NOMO-1 treated with dmso at 0.1 percent for 144 hours (cell line): ENCODE measurements around the gene MESP1.
A peak's percentile ranks its signal among the peaks of the same experiment; 100 is the strongest.
"Not testable (repeated sequence)": the region's sequence is repeated elsewhere in the genome, so short reads cannot be mapped to it uniquely, and the experiment has no call there.

Experiments
- DNase-seq: peaks from one replicate; lab custom pipeline; 2025; ENCODE audit not compliant: unreplicated experiment; lab: John Stamatoyannopoulos, UW

The MESP1 gene, protein sequence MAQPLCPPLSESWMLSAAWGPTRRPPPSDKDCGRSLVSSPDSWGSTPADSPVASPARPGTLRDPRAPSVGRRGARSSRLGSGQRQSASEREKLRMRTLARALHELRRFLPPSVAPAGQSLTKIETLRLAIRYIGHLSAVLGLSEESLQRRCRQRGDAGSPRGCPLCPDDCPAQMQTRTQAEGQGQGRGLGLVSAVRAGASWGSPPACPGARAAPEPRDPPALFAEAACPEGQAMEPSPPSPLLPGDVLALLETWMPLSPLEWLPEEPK

DNA sequence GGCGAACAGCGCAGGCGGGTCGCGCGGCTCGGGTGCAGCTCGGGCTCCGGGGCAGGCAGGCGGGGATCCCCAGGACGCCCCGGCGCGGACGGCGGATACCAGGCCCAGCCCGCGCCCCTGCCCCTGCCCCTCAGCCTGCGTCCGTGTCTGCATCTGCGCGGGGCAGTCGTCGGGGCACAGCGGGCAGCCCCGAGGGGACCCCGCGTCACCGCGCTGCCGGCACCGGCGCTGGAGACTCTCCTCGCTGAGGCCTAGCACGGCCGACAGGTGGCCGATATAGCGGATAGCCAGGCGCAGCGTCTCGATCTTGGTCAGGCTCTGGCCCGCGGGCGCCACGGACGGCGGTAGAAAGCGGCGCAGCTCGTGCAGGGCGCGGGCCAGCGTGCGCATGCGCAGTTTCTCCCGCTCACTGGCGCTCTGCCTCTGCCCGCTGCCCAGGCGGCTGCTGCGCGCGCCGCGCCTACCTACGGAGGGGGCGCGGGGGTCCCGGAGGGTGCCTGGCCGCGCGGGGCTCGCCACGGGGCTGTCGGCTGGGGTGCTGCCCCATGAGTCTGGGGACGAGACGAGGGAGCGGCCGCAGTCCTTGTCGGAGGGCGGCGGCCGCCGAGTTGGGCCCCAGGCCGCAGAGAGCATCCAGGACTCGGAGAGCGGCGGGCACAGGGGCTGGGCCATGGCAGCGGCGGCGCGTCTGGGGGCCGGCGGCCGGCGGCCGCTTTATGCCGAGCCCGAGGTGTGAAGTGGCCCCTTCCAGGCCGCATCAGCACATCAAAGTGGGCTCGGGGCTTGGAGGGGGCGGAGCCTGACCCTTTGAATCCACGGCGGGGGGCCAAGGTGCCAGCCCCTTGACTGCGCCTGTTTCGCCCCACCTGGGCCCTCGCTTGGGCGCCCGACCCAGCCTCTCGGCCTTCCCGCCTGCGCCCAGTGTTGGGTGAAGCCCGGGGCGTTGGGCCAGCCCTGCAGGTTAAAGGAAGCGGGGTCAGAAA lies at the start of gene MESP1:
Gene MESP1, minus strand, starts transcription at position 690 of the 983 bp plus-strand sequence. Its CDS starts 18 bp downstream, at position 672.
- DNase-seq = peak; percentile 91

DNA sequence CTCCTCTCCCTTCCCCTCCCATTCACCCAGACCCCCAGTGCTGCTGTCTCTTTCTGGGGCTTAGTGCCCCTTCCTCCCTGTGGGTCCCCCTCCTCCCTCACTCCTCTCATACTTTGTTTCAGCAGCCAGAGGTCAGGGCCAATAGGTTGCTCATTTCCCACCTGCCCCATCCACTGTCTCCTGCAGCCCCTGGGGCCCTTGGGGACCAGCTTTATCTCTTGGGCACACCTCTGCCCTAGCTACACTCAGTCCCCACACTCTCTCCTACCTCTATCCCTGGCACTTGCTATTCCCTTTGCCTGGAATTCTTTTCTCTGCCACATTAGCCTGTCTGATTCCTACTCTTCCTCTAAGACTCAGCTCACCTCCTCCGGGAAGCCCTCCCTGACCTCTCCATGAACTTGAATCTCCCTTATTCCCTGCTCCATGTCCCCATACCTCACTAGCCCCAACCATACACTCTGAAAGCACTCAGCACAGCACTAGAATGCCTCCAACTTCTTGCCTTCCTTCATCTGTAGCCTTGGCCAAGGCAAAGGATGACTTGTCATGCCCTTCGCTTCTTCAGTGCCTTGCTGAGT lies 49.0 kb upstream of the MESP1 start:
- no peak for DNase-seq

DNA sequence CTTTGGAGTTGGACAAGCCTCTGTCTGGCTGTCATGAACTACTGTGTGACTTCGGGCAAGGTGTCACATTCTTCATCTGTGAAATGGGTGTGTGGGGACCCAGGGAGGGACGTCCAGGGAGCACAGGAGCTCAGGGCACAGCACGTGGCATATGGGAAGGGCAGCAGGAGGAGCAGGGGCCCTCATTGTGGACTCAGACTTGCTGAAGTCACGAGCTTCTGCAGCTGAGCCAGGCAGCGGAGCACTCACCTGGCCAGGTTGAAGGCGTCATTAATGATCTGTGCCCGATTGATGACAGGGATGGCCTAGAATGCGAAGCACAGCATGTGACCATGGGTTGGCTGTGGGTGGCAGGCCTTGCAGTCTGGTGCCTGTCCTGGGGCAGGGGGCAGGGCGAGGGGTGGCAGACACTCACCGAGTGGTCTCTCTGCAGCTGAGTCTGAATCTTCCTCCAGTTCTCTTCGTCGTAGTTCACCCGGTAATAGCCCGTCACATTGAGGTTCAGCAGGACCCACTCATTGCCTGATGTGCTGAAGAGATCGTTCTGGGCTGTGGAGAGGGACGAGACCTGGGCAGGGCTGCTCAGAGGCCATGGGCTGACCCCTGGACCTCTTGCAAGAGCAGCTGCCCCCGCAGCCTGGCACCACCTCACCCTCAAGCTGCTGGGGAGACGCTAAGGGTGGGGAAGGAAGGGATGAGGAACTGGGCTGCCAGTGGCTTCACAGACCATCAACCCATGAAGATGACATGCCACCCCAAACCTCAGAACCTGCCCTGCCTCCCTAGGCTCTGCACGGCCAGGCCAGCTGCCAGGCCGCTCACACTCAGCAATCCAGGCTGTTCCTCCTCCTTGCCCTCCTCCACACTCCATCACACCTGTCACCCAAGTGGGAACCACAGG lies 48.2 kb upstream of the MESP1 start:
- no peak for DNase-seq

DNA sequence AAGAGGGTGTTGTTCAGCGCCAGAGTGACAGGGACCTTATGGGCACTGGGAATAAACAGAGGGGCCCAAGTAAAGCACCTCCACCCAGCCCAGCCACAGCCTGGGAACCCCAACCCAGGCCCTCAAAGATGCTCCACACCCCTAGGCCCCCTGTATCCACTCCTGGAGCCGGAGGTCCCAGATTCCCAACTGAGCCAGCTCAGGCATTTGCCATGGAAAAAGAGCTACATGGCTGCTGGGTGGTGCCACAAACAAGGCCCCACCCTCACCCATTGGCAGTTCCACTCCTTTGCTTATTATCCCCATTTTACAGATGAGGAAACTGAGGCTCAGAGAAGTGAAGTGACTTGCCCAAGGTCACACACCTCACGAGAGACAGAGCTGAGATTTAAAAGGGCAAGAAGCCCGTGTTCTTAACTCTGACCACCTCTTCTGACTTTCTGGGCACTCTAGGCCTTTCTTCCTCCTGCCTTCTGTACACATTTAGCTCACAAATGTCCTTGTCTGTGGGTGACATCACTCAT lies 46.7 kb upstream of the MESP1 start:
- DNase-seq = no peak

DNA sequence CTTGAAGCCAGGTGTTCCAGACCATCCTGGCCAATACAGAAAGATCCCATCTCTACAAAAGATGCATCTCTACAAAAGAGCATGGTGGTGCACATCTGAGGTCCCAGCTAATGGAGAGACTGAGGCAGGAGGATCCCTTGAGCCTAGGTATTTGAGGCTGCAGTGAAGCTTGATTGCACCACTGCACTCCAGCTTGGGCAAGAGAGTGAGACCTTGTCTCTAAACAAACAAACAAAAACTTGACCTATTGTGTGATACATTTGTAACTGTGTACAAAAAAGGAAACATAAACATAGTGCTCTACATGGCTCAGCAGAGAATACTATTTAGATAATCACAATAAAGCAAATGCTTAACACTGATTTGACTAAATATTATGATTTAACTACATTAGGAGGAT lies 44.9 kb upstream of the MESP1 start:
- no peak for DNase-seq

DNA sequence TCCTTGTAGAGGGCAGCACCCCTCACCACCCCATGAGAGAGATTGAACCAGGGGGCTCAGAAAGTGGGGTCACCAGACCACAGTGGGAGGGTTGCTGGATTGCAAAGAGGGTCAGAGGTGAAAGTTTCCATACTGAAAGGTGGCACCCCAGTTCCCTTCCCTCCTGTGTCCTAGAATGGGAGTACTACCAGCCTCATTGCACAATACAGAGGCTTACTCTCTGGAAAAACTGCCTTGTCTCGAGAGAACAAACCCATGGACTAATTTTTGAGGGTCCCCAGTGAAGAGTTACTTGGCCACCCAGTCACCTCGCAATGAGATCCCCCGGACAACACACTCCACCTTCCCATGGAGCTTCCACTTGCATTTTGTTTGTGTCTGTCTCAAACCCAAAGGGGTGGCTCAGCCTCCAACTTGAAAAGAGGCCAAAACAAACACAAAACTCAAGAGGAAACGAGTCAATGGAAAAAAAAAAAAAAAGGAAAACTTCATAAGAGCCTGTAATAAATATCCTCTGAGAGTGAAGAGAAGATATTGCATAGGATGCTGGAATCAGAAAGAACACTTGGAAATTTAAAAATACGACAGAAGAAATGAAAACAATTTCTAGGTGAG lies 43.7 kb upstream of the MESP1 start:
- no peak for DNase-seq

DNA sequence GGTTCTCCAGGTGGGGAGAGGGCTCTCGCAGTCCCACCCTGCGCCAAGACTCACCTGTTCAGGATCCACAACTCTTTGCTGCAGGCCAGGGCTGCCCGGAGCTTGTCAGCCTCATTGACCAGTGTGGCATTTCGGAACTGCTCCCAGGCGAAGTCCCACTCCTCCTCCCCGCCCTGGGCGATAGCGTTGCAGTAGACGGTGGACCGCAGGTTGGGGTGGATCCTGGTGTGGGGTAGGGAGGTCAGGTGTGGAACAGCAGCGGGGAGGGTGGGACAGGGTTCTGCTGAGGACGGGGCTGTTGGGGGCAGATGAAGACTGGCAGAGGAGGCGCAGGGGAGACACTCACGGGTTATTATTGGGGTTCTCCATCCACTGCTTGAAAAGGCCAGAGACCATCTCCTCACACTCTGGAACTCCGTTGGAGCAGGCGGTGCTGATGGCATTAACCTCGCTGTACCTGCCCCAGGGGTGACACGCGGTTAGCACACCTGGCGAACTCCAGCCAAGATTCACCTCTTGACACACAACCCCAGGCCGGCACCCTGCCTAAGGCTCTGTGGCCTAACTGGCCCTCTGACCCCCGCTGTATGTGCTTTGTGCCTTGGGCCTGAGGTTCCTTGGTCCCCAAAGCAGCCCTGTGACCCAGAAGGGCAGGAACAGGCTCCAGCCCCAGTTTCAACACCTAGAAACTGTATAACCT lies 41.2 kb upstream of the MESP1 start:
- no peak for DNase-seq

DNA sequence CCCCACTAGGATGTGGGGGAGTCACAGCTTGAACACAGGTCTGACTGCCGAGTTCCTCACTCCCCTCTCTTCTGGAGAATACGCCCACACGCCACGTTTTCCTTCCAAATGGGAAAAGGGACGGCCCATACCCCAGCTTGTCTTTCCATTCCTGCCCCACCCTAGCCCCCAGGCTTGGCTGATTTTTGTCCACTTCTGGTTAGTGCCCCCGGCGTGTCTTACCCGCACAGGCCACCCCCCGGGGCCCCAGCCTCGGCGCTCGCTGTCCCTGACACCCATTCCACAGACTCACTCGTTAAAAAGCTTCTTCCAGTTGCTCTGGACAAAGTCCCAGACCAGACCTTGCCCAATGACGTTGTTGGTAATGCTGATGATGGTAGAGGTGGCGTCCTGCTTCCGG lies 39.6 kb upstream of the MESP1 start:
- no peak for DNase-seq

DNA sequence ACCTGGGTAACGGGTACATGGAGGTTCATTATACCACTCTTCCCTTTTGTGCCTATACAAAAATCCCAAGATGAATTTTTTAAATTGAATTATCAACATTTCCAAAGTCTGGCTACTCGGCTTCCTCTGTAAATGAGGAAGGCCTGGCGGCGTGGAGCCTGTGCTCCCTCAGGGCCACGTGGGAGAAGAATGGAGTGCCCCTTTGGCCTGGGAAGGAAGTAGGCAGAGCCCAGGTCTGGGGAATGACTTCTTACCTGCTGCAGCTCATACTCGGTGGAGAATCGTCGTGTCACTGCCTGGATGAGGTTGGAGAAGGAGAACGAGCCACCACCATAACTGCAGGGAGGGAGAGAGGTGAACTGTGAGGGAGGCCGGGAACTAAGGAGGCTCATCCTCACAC lies 39.2 kb upstream of the MESP1 start:
- DNase-seq = no peak

DNA sequence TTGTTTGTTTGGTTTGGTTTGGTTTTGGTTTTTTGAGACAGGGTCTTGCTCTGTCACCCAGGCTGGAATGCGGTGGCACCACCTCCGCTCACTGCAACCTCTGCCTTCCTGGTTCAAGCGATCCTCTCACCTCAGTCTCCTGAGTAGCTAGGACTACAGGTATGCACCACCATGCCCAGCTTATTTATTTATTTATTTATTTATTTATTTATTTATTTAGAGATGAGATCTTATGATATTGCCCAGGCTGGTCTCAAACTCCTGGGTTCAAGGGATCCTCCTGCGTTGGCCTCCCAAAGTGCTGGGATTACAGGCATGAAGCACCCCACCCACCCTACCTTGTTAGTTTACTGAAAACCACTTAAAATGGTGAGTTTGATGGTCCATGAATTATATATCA lies 37.5 kb upstream of the MESP1 start:
- DNase-seq = not testable (repeated sequence)

DNA sequence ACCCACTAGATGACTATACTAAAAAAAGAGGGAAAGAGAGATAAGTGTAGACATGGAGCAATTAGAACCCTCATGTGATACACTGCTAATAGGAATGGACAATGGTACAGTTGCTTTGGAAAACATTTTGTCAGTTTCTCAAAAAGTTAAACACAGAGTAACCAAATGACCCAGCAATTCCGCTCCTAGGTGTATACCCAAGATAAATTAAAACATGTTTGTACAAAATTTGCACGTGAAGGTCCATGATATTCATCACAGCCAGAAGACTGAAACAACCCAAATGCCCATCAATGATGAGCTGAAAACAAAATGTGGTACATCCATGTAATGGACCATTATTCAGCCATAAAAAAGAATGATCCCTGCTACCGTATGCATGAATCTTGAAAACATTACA lies 36.9 kb upstream of the MESP1 start:
- no peak for DNase-seq

DNA sequence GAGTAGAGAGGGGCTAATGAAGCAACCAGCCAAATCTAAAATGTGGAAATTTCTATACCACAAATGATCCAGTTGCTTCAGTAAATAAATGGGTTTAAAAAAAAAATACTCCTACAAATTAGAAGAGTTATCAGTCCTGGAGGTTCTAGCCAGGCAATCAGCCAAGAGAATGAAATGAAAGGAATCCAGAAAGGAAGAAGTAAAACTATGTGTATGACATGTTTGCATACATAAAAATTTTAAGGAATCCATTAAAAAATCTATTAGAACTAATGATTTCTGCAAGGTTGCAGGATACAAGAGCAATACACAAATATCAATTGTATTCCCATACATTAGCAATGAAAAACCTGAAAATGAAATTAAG lies 34.7 kb upstream of the MESP1 start:
- no peak for DNase-seq

DNA sequence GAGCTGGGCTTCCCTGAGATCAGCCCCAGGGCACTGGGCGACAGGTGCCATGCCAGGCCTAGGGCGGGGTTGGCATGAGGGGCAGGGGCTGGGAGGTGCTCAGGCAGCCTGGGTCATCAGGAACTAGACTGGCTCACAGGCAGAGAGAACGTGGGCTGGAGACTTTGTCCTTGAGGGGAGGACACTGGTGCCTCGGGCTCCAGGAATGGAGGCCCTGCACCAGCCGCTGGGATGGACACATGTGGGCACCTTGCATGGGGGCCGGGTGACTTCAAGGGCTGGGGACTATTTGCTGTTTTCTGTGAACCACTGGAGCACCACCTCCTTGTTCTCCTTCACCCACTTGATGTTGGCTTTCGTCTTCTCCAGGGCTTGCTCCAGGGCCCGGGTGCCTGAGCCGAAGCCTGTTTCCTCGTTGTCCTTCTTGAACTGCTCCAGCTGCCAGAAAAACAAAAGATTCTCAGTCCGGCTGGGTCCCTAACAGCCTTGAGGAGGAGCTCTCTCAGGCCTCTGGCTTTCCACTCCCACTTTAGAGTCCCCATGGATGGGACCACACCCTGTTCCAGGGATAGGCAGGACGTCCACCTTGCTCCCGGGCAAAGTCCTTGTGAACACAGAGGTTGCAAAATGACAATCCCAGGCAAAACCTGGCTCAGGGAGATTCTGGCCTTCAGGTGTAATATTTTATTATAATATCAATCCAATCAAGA lies 34.2 kb upstream of the MESP1 start:
- DNase-seq = no peak

DNA sequence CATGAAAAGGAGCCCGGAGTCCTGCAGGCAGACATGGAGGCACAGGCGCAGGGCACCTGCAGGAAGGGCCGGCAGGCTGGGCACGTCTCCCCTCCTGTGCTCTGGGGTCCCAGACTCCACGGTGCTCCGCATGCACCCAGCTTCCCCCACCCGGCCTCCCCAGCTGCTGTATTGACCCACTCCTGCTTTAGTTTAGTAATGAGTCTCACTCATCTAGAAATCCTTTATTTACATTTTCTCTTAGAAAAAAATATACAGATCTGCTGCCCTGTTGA lies 33.6 kb upstream of the MESP1 start:
- DNase-seq = no peak

DNA sequence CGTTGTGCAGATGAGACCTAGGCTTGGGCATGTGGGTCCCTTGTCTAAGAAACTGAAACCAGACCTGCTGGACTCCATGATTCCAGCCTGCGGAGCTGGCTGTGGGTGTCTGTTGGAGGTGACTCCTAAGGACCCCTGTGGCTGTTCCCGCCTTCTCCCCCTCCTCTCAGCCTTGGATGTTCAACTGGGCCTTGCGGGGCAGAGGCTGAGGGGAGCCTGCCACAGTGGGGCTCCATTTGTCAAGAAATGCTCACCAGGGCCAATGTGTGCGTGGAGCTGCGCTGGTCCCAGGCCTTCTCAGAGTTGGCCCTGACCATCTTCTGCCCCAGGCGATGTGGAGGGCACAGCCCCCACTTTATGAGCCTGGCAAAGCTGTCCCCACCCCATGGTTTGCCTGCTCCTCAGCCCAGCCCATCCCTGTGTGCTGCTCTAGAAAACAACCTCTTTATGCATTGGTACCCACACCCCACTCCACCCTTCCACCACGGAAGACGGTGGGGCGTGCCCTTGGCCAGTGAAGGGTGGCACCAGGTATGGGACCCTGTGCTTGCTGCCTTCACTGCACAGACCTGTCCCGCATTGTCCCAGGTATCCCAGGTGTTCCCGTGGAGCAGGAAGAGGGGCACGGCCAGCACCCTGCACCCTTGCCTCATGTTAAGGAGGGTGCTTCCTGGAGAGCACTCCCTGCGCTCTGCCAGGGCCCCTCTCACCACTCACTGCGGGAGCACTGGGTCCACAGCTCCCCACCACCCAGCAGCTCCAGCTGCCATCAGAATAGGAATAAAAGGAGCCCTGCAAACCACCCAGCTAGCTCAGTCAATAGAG lies 33.0 kb upstream of the MESP1 start:
- no peak for DNase-seq

DNA sequence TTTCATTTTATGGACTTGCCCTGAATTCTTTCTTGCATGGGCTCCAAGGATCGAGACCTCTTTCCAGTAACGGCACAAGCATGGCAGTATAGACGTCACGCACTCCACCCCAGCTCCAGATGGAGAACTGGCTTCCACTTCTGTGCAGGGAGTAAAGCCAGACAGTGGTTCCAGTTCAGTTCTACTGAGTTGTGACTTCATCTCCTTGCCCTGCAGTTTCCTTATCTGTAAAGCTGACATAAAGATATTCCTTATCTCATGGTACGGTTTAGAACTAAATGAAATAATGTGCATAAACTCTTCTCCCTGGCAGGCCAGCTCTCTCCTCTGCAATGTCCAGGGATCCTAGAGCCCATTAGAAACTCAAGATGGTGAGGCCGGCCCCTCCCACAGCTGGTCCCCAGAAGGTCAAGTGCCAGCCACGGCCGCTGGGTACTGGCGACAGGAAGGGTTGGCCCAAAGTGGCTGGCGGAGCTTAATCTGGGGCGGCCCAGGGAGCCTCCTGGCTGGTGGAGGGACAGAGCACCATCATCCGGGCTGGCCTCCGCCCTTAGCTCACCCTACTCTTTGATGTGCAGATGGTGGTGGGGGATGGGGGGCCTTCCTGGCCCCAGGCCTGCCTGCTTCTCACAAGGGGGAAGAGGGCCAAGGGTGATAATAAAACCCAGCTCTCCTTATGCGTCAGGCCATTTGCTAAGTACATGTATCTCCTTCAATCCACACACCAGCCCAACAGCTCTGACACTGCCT lies 32.2 kb upstream of the MESP1 start:
- no peak for DNase-seq

DNA sequence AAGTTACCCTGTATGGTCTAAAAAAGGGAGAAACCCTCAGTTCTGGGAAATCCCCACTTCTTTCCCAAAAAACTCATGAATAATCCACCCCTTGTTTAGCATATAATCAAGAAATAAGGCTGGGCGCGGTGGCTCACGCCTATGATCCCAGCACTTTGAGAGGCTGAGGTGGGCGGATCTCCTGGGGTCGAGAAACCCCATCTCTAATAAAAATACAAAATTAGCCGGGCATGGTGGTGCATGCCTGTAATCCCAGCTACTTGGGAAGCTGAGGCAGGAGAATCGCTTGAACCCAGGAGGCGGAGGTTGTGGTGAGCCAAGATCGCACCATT lies 31.5 kb upstream of the MESP1 start:
- DNase-seq = not testable (repeated sequence)
